Measurements from ENCODE around the gene AMZ1. TPM values are rescaled to one million over a fixed set of nuclear protein-coding genes. Genes with fewer than 3 reads are reported as not detected.
"Not testable (repeated sequence)": the region's sequence is repeated elsewhere in the genome, so short reads cannot be mapped to it uniquely, and the experiment has no call there.

Gene AMZ1
- total RNA-seq, 1 experiment from 2014 or later = 0.03 TPM

- H3K27me3 ChIP-seq = no peaks in the 10 kb centered on the region
- H3K36me3 ChIP-seq = peaks cover 4% of the 10 kb centered on the region
- no peak for DNase-seq
- no peaks in the 10 kb centered on the region for H3K9me3 ChIP-seq
- no peak overlapping the region for H3K4me3 ChIP-seq
Observed at GRCh38 chr7:2724453-2725177, 36.6 kb downstream of the AMZ1 start.

- no peak for DNase-seq
- no peaks in the 10 kb centered on the region for H3K27me3 ChIP-seq
- H3K9me3 ChIP-seq = no peaks in the 10 kb centered on the region
- peaks cover 4% of the 10 kb centered on the region for H3K36me3 ChIP-seq
- no peak overlapping the region for H3K4me3 ChIP-seq
Observed at GRCh38 chr7:2725178-2726105, 37.4 kb downstream of the AMZ1 start.

- H3K36me3 ChIP-seq = peaks cover 8% of the 10 kb centered on the region
Observed at GRCh38 chr7:2726316-2727018, 38.5 kb downstream of the AMZ1 start.

GRCh38 chr7:2727206-2727605 lies 39.2 kb downstream of the AMZ1 start:
- H3K36me3 ChIP-seq = peaks cover 13% of the 10 kb centered on the region
- DNase-seq, H3K4me3 ChIP-seq: not testable (repeated sequence)

More at GRCh38 chr7:2726316-2727018, 38.5 kb downstream of the AMZ1 start:
- H3K27me3 ChIP-seq = no peaks in the 10 kb centered on the region
- H3K4me3 ChIP-seq = no peak overlapping the region
- no peak for DNase-seq
- no peaks in the 10 kb centered on the region for H3K9me3 ChIP-seq

GRCh38 chr7:2728316-2729030 lies 40.5 kb downstream of the AMZ1 start:
- Histone ChIP-seq H3K27me3 (no peaks in the 10 kb centered on the region), H3K9me3 (no peaks in the 10 kb centered on the region), H3K4me3 (no peak overlapping the region), H3K36me3 (peaks cover 11% of the 10 kb centered on the region)
- no peak for DNase-seq

More at GRCh38 chr7:2727206-2727605, 39.2 kb downstream of the AMZ1 start:
- not testable (repeated sequence) for H3K27me3 ChIP-seq, H3K9me3 ChIP-seq

- Histone ChIP-seq H3K4me3 (no peak overlapping the region), H3K27me3 (no peaks in the 10 kb centered on the region), H3K36me3 (peaks cover 16% of the 10 kb centered on the region), H3K9me3 (no peaks in the 10 kb centered on the region)
- no peak for DNase-seq
Observed at GRCh38 chr7:2729031-2729892, 41.3 kb downstream of the AMZ1 start.

- H3K4me3 ChIP-seq = no peak overlapping the region
- DNase-seq = no peak
Observed at GRCh38 chr7:2729893-2730716, 42.1 kb downstream of the AMZ1 start.

GRCh38 chr7:2730846-2731770 lies 43.1 kb downstream of the AMZ1 start:
- H3K4me3 ChIP-seq = no peak overlapping the region
- H3K9me3 ChIP-seq = no peaks in the 10 kb centered on the region
- H3K27me3 ChIP-seq = no peaks in the 10 kb centered on the region
- DNase-seq = no peak
- H3K36me3 ChIP-seq = peaks cover 16% of the 10 kb centered on the region

More at GRCh38 chr7:2729893-2730716, 42.1 kb downstream of the AMZ1 start:
- no peaks in the 10 kb centered on the region for H3K27me3 ChIP-seq
- no peaks in the 10 kb centered on the region for H3K9me3 ChIP-seq
- H3K36me3 ChIP-seq = peaks cover 16% of the 10 kb centered on the region

GRCh38 chr7:2732388-2732787 lies 44.4 kb downstream of the AMZ1 start:
- no peak for DNase-seq
- no peaks in the 10 kb centered on the region for H3K9me3 ChIP-seq
- H3K4me3 ChIP-seq = no peak overlapping the region
- no peaks in the 10 kb centered on the region for H3K27me3 ChIP-seq
- H3K36me3 ChIP-seq = peaks cover 16% of the 10 kb centered on the region

- peak; percentile 74 for DNase-seq
- H3K27me3 ChIP-seq = no peaks in the 10 kb centered on the region
- peaks cover 16% of the 10 kb centered on the region for H3K36me3 ChIP-seq
- no peaks in the 10 kb centered on the region for H3K9me3 ChIP-seq
- H3K4me3 ChIP-seq = no peak overlapping the region
Observed at GRCh38 chr7:2732959-2733584, 45.1 kb downstream of the AMZ1 start.

- Histone ChIP-seq H3K27me3 (no peaks in the 10 kb centered on the region), H3K4me3 (no peak overlapping the region), H3K9me3 (no peaks in the 10 kb centered on the region), H3K36me3 (peaks cover 16% of the 10 kb centered on the region)
- DNase-seq = no peak
Observed at GRCh38 chr7:2734084-2734686, 46.2 kb downstream of the AMZ1 start.

GRCh38 chr7:2734751-2735571 lies 47.0 kb downstream of the AMZ1 start:
- Histone ChIP-seq H3K4me3 (no peak overlapping the region), H3K9me3 (no peaks in the 10 kb centered on the region), H3K27me3 (no peaks in the 10 kb centered on the region), H3K36me3 (peaks cover 15% of the 10 kb centered on the region)
- no peak for DNase-seq

Measured in MG63 (cell line).